CD14-positive monocyte (primary cell): ENCODE data around the gene SPTB. TPM values are rescaled to one million over a fixed set of nuclear protein-coding genes. Genes with fewer than 3 reads are reported as not detected.

Experiments
- DNase-seq, 3 donors: peaks; one replicate each; pipeline ENCODE4 v3.0.0-alpha.2; 2011 to 2022
- H2AFZ ChIP-seq: 2 replicates; pipeline ENCODE4 v1.6.0; 2012; ENCODE audit warnings: mild to moderate bottlenecking, low read depth, low read length, inconsistent platforms; ENCODE audit not compliant: insufficient read depth, poor library complexity, severe bottlenecking
- H3K27ac ChIP-seq, 2 donors: 1 replicate in 1 of 2; 2 replicates in 1 of 2; pipeline ENCODE4 v1.5.1; 2012 to 2013; ENCODE audit warnings: low read length in 2 of 2, control low read depth in 1 of 2, inconsistent platforms in 1 of 2, low read depth in 1 of 2, mild to moderate bottlenecking in 1 of 2
- H3K27me3 ChIP-seq, 2 donors: one replicate each; pipeline versions ENCODE4 v1.6.0 to v1.6.1; 2011 to 2013; ENCODE audit warnings: low read length in 2 of 2; ENCODE audit not compliant: control insufficient read depth in 2 of 2, insufficient read depth in 2 of 2
- H3K36me3 ChIP-seq, 2 donors: replicated peaks in 1 of 2; 1 replicate in 1 of 2; 2 replicates in 1 of 2; pipeline versions ENCODE4 v1.5.1 to v1.6.1; 2012 to 2013; ENCODE audit warnings: low read length in 2 of 2, control low read depth in 1 of 2, inconsistent platforms in 1 of 2, mild to moderate bottlenecking in 1 of 2; ENCODE audit not compliant: insufficient read depth in 2 of 2, control insufficient read depth in 1 of 2
- H3K4me1 ChIP-seq, 2 donors: 1 replicate in 1 of 2; 2 replicates in 1 of 2; pipeline versions ENCODE4 v1.5.1 to v1.6.1; 2012 to 2013; ENCODE audit warnings: low read length in 2 of 2, control low read depth in 1 of 2, inconsistent platforms in 1 of 2, mild to moderate bottlenecking in 1 of 2, moderate library complexity in 1 of 2; ENCODE audit not compliant: insufficient read depth in 2 of 2, control insufficient read depth in 1 of 2
- H3K4me2 ChIP-seq: replicated peaks from 2 replicates; pipeline ENCODE3; 2012; ENCODE audit warnings: low read length, moderate library complexity, mild to moderate bottlenecking; ENCODE audit not compliant: poor library complexity, severe bottlenecking; ENCODE audit errors: extremely low read depth
- H3K4me3 ChIP-seq, 3 experiments: fragments of 200-600 bp in 1 of 3; sonication (generic) in 1 of 3; replicated peaks in 1 of 3; 1 replicate in 2 of 3; 2 replicates in 1 of 3; pipeline ENCODE4 v1.5.1; 2011 to 2013; ENCODE audit warnings: low read length in 3 of 3, mild to moderate bottlenecking in 3 of 3, control low read depth in 2 of 3, low read depth in 2 of 3, inconsistent platforms in 1 of 3, moderate library complexity in 1 of 3
- H3K79me2 ChIP-seq: 2 replicates; pipeline ENCODE4 v1.6.0; 2012; ENCODE audit warnings: mild to moderate bottlenecking, control low read depth, inconsistent platforms, low read length, moderate library complexity; ENCODE audit not compliant: insufficient read depth
- H3K9ac ChIP-seq: 2 replicates; pipeline ENCODE4 v1.6.0; 2017; ENCODE audit warnings: low read length, mild to moderate bottlenecking; ENCODE audit not compliant: insufficient read depth, poor library complexity, severe bottlenecking
- H3K9me3 ChIP-seq, 2 donors: replicated peaks in 1 of 2; 1 replicate in 1 of 2; 2 replicates in 1 of 2; pipeline versions ENCODE4 v1.5.1 to v1.6.1; 2012 to 2013; ENCODE audit warnings: low read length in 2 of 2, control low read depth in 1 of 2; ENCODE audit not compliant: control insufficient read depth in 1 of 2, insufficient read depth in 1 of 2
- H4K20me1 ChIP-seq: 2 replicates; pipeline ENCODE4 v1.6.0; 2012; ENCODE audit warnings: mild to moderate bottlenecking, low read length, control low read depth, moderate library complexity; ENCODE audit not compliant: insufficient read depth
- H3K27ac Mint-ChIP-seq, 7 donors: one replicate each; pipeline ENCODE4 v1.8.0; 2020; ENCODE audit warnings: mild to moderate bottlenecking in 7 of 7, mixed read lengths in 7 of 7, moderate library complexity in 6 of 7, inconsistent platforms in 2 of 7
- H3K27me3 Mint-ChIP-seq, 3 donors: one replicate each; pipeline ENCODE4 v1.8.0; 2021 to 2022; ENCODE audit warnings: low read depth in 3 of 3, mild to moderate bottlenecking in 3 of 3, mixed read lengths in 3 of 3, moderate library complexity in 3 of 3, inconsistent platforms in 1 of 3
- H3K36me3 Mint-ChIP-seq, 2 donors: one replicate each; pipeline ENCODE4 v1.8.0; 2020; ENCODE audit warnings: mixed read lengths in 2 of 2, inconsistent platforms in 1 of 2, mild to moderate bottlenecking in 1 of 2
- H3K4me1 Mint-ChIP-seq: one replicate; pipeline ENCODE4 v1.8.0; 2020; ENCODE audit warnings: mild to moderate bottlenecking, mixed read lengths
- H3K4me3 Mint-ChIP-seq, 2 donors: one replicate each; pipeline ENCODE4 v1.8.0; 2020; ENCODE audit warnings: mild to moderate bottlenecking in 2 of 2, mixed read lengths in 2 of 2, moderate library complexity in 1 of 2
- H3K9me3 Mint-ChIP-seq, 7 donors: one replicate each; pipeline ENCODE4 v1.8.0; 2020 to 2022; ENCODE audit warnings: mixed read lengths in 7 of 7, mild to moderate bottlenecking in 6 of 7, moderate library complexity in 6 of 7, inconsistent platforms in 2 of 7
- CTCF ChIP-seq: fragments of 200-600 bp; IDR thresholded peaks from one replicate; pipeline ENCODE4 v1.8.0; 2022; ENCODE audit warnings: antibody characterized with exemption, mild to moderate bottlenecking
- WGBS: methylation state at CpG from one replicate; pipeline ENCODE4 v1.1.5; 2013; ENCODE audit warnings: missing lambda C conversion rate; ENCODE audit not compliant: insufficient coverage; 5-methylcytosine and 5-hydroxymethylcytosine counted together
- intact Hi-C, 2 donors: fragments of 100-400 bp; cut with micrococcal nuclease; formaldehyde crosslinking; loops; one replicate each; pipeline versions ENCODE4 v1.15.0 to v1.15.1; 2023
- polyA plus RNA-seq, 3 donors: library from polyadenylated mRNA; depleted of rRNA in 1 of 3; unstranded in 2 of 3; stranded (reverse) in 1 of 3; fragments of 300-500 nt in 2 of 3; fragments of >200 nt in 1 of 3; fragmentation: Illumina TruSeq in 2 of 3; gene quantifications; 1 replicate in 2 of 3; 2 replicates in 1 of 3; pipeline ENCODE4 v1.2.3, GENCODE V29; 2012 to 2021

SPTB gene
- polyA plus RNA-seq, 3 donors = not detected

- no CpG with 5 or more reads among the region's 3 CpGs for WGBS
- Histone ChIP-seq H2AFZ (no peak overlapping the region), H3K4me2 (no peak overlapping the region), H3K27me3 (no peaks in the 10 kb centered on the region), H4K20me1 (no peaks in the 10 kb centered on the region), H3K79me2 (no peaks in the 10 kb centered on the region), H3K9me3 (no peaks in the 10 kb centered on the region), H3K36me3 (no peaks in the 10 kb centered on the region), H3K4me1 (no peaks in the 10 kb centered on the region), H3K27ac (no peak overlapping the region), H3K9ac (no peak overlapping the region), H3K4me3 (no peak overlapping the region)
- Mint-ChIP-seq H3K9me3 (peaks cover 0 to 1% (median 0%) of the 10 kb centered on the region in 7 donors), H3K36me3 (no peaks in the 10 kb centered on the region), H3K4me1 (peaks cover 2% of the 10 kb centered on the region), H3K4me3 (no peak overlapping the region), H3K27me3 (peaks cover 11 to 24% (median 20%) of the 10 kb centered on the region in 3 donors), H3K27ac (no peak overlapping the region)
- DNase-seq = no peak
- TF ChIP-seq CTCF = no peak
- intact Hi-C loops = no loop called here
Observed at GRCh38 chr14:64848239-64848638, 31.5 kb downstream of the SPTB start.

GRCh38 chr14:64846319-64846718 lies 33.4 kb downstream of the SPTB start:
- Histone ChIP-seq H2AFZ (no peak overlapping the region), H3K79me2 (no peaks in the 10 kb centered on the region), H3K4me1 (no peaks in the 10 kb centered on the region), H3K27me3 (peaks cover 0 to under 1% of the 10 kb centered on the region in 2 donors), H3K4me3 (no peak overlapping the region), H4K20me1 (no peaks in the 10 kb centered on the region), H3K27ac (no peak overlapping the region), H3K36me3 (no peaks in the 10 kb centered on the region), H3K4me2 (no peak overlapping the region), H3K9me3 (no peaks in the 10 kb centered on the region), H3K9ac (no peak overlapping the region)
- peaks cover 2% of the 10 kb centered on the region for H3K4me1 Mint-ChIP-seq
- DNase-seq = no peak
- no peak for TF ChIP-seq CTCF
- peaks cover 19 to 24% (median 22%) of the 10 kb centered on the region in 3 donors for H3K27me3 Mint-ChIP-seq
- 100% methylated on average over 2 of the region's 4 CpGs for WGBS
- H3K9me3 Mint-ChIP-seq = no peaks in the 10 kb centered on the region
- intact Hi-C loops = no loop called here
- H3K36me3 Mint-ChIP-seq = no peaks in the 10 kb centered on the region
- H3K4me3 Mint-ChIP-seq = no peak overlapping the region
- no peak overlapping the region for H3K27ac Mint-ChIP-seq
